ENCODE results near the gene FRMD4A.

FRMD4A gene

DNA sequence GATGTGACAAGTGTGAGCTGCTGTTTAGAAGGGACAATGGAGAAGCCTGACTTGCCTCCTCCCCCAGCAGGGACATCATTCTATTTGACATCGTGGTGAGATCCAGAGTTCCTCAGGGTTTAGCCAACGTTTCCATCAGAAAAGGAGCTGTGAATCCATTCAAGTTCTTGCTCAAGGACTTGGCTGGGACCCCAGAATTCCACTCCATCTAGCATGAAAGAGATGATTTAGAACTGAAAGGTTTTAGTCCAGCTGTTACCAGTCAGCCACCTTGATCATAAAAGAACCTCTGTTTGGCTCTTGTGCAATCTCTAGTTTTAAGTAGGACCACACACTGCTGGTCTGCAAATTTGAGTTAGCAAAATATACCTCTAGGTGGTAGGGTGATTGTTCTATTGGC, 337.6 kb downstream of the FRMD4A start:
- in situ Hi-C loops (cut with MboI; ENCODE audit: low sequenced_read_pairs) = no loop called here

DNA sequence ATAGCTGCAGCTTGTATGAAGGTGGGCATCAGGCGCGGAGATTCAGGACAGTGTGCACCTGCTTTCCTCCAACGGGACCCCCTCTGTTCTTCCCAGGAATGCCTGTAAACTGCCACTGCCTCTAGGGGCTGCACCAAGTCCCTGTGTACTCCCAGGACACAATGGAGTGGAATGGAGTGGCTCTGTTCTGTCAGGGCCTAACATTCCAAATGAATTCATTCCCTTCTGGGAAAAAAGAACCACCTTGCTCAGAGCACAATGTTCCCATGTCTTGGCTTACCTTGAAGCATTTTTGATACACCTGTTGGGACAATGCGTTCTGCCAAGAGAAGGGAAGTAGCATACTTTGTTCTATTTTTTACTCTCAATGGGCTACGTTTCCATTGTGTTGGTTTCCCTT, 339.4 kb downstream of the FRMD4A start:
- in situ Hi-C loops (cut with MboI; ENCODE audit: low sequenced_read_pairs) = no loop called here

GRCh38 chr10:13990946-13991345, 339.8 kb downstream of the FRMD4A start:
- in situ Hi-C loops (cut with MboI; ENCODE audit: low sequenced_read_pairs) = no loop called here

DNA sequence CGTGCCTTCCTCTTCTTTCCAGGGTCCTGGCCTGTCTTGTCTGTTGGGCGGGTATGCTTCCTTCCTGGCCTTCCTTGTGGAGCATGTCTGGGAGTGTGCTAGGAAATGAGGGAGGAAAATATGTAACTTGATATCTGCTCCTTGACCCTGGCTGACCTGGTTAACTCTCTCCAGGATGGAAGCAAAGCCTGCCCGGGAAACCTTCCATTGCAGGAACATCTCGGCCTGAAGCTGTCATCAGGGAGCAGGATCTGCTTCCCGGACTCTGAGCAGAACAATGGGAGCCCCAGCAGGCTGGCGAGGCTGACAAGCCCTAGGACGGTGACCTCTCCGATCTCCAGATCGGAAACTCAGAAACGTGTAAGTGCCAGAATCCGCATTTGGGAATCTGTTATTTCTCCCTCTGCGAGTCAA, 340.3 kb downstream of the FRMD4A start:
- in situ Hi-C loops (cut with MboI; ENCODE audit: low sequenced_read_pairs) = no loop called here

DNA sequence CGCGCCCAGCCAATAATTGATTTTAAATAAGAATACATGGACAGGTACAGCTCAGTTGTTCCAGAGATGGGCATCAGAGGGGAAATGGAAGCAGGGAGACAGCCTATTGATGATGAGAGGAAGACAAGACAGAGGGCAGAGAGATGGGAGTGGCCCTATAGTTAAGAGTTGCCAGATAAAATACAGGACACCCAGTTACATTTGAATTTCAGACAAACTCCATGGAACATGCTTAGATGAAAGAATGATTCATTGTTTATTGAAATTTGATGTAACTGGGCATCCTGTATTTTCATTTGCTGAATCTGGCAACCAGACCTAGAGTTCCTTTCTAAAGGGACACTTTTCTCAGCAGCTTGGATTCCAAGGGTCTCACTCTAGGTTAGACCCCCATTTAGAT, 341.1 kb downstream of the FRMD4A start:
- in situ Hi-C loops (cut with MboI; ENCODE audit: low sequenced_read_pairs) = no loop called here

DNA sequence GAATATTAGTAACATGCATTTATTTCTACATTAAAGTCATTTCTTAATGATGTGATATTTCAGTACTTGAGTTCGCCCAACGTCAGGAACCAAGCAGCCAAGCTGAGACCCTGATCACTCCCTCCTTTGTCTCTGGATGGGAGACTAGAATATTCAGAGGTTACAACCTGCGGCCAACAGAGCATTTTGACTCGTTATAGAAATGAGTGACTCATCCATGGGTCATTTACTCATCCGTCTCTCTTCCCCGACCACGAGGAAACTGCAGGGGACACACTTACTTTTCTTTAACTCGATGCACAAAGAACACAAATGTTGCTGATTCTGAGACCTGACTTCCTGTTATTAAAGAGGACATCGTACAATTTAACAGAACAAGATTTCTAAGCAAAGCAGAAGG, 343.3 kb downstream of the FRMD4A start:
- in situ Hi-C loops (cut with MboI; ENCODE audit: low sequenced_read_pairs) = no loop called here

- in situ Hi-C loops (cut with MboI; ENCODE audit: low sequenced_read_pairs) = no loop called here
These were observed 346.0 kb downstream of the FRMD4A start for GRCh38 chr10:13984647-13985155.

DNA sequence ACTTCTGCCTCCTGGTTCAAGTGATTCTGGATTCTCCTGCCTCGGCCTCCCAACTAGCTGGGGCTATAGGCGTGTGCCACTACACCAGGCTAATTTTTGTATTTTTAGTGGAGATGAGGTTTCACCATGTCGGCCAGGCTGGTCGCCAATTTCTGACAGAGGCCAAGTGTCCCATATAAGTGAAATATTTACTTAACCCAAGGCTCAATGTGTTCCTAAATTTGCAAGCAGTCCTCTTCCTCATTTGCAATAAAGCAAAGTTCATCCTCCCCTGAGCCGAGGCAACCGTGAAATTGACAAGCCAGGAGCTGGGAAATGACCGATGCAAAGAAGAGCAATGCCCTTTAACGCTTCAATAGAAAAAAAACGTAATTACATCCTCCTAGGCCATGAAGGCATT, 347.7 kb downstream of the FRMD4A start:
- in situ Hi-C loops (cut with MboI; ENCODE audit: low sequenced_read_pairs) = no loop called here

DNA sequence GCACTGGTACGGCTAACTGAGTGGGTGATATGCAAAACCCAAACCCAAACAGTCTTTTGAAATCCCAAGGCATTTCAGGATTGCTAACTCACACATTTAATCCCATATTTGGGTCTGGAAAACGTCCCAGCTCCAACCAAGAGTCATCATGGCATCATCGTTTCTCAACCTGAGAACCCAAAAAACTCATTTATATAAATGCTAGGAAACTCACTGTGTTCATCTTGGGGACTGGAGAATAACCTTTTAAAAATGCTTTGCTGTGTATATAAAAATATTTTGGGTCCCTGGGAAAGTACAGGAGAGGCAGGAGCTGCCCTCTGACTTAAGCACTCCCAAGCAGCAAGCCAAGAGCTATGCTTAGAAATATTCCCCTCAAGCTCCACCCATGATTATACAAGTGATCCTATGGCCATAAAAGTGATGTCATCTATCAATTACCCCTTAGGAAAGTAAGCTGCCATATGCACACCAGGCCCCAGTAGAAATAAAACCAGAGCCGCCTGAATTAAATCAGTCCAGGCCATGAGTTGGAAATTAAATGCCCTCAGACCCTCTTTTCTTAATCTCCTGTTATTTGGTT, 352.1 kb downstream of the FRMD4A start:
- in situ Hi-C loops (cut with MboI; ENCODE audit: low sequenced_read_pairs) = no loop called here

- in situ Hi-C loops (cut with MboI; ENCODE audit: low sequenced_read_pairs) = no loop called here
These were observed 352.7 kb downstream of the FRMD4A start for GRCh38 chr10:13977861-13978532.

DNA sequence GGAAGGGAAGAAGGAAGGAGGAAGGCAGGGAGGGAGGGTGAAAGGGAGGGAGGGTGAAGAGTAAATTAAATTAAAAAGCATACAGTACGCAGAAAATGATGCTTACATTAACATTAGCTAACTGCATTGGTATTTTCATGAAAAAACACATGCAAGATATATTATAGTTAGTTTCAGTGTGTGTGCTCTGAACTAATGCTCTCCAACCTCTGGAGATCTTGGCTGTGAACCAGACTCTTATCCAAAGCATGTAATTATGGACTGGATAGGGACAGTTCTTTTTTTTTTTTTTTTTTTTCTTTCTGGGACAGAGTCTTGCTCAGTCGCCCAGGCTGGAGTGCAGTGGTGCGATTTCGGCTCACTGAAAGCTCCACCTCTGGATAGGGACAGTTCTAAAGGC, 357.0 kb downstream of the FRMD4A start:
- in situ Hi-C loops (cut with MboI; ENCODE audit: low sequenced_read_pairs) = no loop called here

- in situ Hi-C loops (cut with MboI; ENCODE audit: low sequenced_read_pairs) = no loop called here
These were observed 358.1 kb downstream of the FRMD4A start for GRCh38 chr10:13972609-13973008.

DNA sequence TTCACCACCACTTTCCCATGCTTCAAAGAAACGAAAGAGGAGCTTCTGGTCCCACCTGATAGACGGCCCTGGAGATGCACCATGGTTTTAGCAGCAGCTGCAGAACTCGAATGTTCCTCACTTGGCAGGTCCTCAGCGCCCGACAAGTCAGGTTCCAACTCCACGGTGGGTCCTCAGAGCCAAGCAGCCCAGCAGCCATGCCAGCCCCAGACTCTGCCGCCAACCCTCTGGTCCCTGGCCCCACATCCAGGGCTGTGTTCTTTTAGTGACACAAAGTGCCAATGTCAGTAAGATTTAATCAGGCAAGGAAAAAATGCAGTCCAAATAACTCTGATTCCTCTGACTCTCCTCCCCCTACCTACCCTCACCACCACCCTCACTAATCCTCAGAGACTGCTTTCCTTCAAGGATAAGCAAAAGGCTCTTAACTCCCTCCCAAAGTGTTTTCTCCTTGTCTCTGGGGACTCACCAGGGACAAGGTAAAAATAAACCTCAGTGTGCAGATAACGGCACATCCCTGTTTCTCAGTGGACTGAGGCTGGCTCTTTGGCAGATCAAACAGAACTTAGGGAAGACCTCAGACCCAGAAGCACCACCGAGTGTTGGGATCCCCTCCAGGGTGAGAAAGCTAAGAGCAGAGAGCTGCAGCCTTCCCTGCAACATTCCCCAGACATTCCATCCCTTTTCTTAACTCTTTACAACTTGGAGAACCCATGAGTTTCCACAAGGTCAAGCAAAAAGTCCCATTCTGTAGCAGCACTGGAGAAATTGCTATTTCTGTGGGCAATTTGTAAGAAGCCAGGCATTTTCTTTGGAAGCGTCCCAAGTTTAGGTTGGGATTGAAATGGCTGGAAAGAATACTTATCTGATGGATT, 358.9 kb downstream of the FRMD4A start:
- in situ Hi-C loops (cut with MboI; ENCODE audit: low sequenced_read_pairs) = no loop called here

DNA sequence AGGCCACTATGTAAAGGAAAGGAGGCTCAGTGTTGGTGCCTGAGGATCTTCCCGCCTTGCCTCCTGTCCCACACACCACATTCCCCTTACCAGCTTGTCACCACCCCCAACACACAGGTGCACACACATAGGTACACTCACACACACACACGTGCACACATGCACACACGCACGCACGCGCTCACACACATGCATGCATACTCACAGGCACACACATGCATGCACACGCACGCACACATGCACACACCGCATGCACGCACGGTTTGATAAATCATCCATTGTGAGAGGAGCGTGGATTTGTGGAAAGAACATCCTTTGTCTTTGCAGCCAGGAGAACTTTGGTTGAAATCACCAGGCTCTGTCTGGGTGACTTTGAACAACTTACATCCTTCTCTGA, 359.8 kb downstream of the FRMD4A start:
- in situ Hi-C loops (cut with MboI; ENCODE audit: low sequenced_read_pairs) = no loop called here

GRCh38 chr10:13970236-13970956, 360.3 kb downstream of the FRMD4A start:
- in situ Hi-C loops (cut with MboI; ENCODE audit: low sequenced_read_pairs) = no loop called here

DNA sequence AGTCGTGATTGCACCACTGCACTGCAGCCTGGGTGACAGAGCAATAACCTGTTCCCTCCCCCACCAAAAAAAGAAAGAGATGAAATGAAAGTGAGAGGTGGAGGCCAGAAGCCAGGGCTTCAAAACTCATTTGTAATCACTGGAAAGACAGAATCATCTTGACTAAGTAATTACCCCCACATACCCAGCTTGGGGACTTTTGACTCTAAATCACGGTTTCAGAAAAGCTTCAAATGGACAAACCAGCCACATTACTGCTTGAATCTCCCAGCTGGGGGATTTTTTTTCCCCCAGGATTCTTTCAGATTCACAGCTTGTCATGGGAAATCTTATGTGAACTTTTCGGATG, 361.0 kb downstream of the FRMD4A start:
- in situ Hi-C loops (cut with MboI; ENCODE audit: low sequenced_read_pairs) = no loop called here

GRCh38 chr10:13969118-13969791, 361.5 kb downstream of the FRMD4A start:
- in situ Hi-C loops (cut with MboI; ENCODE audit: low sequenced_read_pairs) = no loop called here

DNA sequence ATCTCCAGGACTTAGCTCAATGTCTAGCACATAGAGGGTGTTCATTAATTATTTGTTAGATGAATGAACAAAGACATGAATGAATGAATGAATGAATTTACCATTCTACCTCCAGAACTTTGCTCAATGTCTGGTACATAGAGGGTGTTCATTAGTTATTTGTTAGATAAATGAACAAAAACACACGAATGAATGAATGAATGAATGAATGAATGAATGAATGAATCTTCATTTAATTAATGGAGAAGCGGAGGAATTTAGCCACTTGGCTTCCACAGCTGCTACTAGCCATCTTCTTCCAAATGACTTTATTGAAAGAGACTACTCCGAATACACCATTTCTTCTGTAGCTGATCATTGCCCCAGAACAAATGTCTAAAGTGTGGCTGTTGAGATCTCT, 368.9 kb downstream of the FRMD4A start:
- in situ Hi-C loops (cut with MboI; ENCODE audit: low sequenced_read_pairs) = no loop called here

DNA sequence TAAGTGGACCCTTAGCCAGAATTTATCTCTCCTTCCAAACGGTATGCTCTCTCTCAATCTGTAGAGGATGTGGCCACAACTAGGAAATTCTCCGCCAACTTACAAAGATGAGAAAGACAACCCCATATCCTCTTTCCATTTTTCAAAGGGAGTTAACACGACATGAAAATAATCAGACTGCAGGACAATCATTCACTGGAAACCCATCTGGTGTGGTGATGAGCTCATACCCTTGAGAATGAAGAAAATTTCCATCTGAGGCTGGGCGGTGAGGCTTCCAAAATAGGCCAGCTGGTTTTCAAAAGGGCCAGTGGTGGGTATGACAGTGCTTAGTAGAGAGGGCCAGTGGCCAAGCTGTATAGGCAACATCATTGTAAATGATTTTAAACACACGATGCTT, 369.6 kb downstream of the FRMD4A start:
- in situ Hi-C loops (cut with MboI; ENCODE audit: low sequenced_read_pairs) = no loop called here

- in situ Hi-C loops (cut with MboI; ENCODE audit: low sequenced_read_pairs) = no loop called here
These were observed 370.1 kb downstream of the FRMD4A start for GRCh38 chr10:13960603-13961002.

All from hTERT RPE-1 (cell line).